GM10248 (cell line): ENCODE data around the gene MRPL14.

Experiments used
- CTCF ChIA-PET: fragments of 300-600 bp; sonication (Branson Sonifier 250); formaldehyde crosslinking; extraction: SDS; loops from one replicate; lab custom pipeline; 2021; ENCODE audit warnings: antibody characterized with exemption; lab: Yijun Ruan, JAX
- POLR2A ChIA-PET: fragments of 350-650 bp; sonication (Branson Sonifier 250); formaldehyde crosslinking; extraction: SDS; loops from one replicate; lab custom pipeline; 2020; ENCODE audit warnings: antibody characterized with exemption; lab: Yijun Ruan, JAX
- DNase-seq: peaks from one replicate; pipeline ENCODE4 v3.0.0; 2012; ENCODE audit errors: extremely low spot score
- TF ChIP-seq, protein P1 (sequence below): IDR thresholded peaks from 2 replicates; pipeline ENCODE4 v1.5.1; 2012; ENCODE audit warnings: mild to moderate bottlenecking, low read depth; ENCODE audit errors: extremely low read depth, missing control alignments, control extremely low read depth

MRPL14 gene

DNA sequence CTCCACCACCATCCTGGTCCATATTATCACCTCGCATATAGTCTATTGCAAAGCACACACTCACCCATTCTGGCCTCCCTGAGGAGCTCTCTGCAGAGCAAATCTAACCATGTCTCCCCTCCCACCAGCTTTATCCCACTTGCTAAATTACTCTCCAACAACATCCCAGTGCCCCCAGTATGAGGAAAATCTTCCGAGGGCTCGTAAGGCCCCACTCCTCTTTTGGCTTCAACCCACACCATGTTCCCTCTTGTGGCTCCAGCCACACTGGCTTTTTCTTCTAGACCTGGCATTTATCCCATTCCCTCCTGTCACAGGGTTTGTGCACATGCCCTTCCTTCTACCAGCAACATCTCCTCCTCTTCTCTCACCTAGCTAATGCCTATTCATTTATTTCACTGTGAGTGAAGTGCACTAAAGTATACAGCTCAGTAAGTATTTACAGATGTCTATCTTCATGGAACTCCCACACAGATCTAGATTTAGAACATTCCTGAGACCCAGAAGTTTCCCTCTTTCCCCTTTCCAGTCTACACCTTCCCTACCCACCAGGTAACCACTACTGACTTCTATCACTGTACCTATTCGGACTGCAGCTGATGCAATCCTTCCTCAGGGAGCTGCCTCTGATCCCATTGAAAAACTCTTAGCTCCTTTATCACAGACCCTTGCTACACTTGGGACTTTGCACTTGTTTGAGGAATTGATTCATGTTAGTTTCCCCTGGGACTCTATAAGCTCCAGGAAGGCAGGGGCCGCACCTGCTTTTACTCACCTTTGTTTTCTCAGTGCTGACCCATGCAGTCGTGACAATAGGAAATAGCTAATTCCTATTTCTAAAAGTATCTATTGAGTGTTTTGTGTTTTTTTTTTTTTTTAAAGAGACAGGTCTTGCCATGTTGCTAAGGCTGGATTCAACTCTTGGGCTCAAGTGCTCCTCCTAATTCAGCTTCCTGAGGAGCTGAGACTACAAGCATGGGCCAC is 15.5 kb downstream of the MRPL14 start:
- ChIA-PET CTCF (interaction anchor here (0.7 to 15.0 kb wide), 10 partner anchors 10 to 122 kb away, joined by 3 to 110 read pairs (median 6); no protein-coding TSS in a partner anchor), POLR2A (interaction anchor here (0.7 kb wide), 1 partner anchor 18 kb away, joined by 3 read pairs; no protein-coding TSS in a partner anchor)
- DNase-seq: no peak
- TF ChIP-seq, protein P1, sequence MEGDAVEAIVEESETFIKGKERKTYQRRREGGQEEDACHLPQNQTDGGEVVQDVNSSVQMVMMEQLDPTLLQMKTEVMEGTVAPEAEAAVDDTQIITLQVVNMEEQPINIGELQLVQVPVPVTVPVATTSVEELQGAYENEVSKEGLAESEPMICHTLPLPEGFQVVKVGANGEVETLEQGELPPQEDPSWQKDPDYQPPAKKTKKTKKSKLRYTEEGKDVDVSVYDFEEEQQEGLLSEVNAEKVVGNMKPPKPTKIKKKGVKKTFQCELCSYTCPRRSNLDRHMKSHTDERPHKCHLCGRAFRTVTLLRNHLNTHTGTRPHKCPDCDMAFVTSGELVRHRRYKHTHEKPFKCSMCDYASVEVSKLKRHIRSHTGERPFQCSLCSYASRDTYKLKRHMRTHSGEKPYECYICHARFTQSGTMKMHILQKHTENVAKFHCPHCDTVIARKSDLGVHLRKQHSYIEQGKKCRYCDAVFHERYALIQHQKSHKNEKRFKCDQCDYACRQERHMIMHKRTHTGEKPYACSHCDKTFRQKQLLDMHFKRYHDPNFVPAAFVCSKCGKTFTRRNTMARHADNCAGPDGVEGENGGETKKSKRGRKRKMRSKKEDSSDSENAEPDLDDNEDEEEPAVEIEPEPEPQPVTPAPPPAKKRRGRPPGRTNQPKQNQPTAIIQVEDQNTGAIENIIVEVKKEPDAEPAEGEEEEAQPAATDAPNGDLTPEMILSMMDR: no peak

DNA sequence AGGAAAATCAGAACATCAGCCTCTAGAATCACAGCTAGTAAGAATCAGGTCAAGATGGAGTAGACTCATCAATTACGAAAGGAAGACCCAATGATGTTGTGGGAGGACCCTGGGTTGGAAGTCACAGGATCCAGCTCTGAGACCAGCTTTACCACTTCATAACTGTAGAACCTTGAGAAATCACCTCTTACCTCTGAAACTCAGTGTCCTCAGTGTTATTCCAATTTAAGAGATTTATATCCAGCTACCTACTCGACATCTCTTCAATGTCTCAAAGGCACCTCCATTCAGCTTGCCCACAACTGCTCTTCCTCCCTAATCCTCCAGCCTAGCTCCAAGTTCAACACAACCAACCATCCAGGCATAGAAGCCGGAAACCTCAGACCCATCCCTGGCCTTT is 16.3 kb downstream of the MRPL14 start:
- TF ChIP-seq, protein P1: no peak
- CTCF ChIA-PET: interaction anchor here (0.7 to 15.0 kb wide), 7 partner anchors 13 to 123 kb away, joined by 3 to 110 read pairs (median 7); no protein-coding TSS in a partner anchor
- no peak for DNase-seq
- POLR2A ChIA-PET: no interaction called here

DNA sequence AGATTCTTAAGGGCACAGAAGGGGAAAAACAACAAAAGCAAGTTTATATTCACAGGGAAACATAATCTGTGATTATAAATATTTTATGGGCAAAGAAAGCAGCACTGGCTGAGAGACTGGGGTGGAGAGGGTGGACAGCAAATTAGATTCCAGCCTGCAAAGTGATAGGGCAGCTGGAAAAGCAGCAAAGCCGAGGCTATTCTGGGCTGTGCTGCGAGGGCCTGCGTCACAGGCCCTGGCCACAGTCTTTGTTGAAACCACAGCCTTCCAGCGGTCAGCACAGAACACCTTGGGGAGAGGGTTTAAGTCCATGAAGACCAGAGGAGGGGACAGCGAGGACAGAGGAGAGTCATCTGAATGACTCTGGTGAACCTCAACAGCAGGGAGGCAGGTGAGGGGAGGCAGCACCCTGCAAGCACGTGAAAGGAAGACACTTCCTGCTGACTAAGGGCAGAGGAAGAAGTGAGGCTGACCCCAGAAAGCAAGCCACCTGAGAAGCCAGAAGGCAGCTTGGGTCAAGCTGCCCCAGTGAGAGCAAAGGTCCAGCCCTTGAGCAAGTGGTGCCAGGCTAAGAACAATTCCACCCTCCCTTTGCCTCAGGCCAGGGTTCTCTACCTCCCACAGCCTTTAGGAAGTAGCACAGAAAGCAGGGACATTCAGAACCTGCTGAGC is 17.1 kb downstream of the MRPL14 start:
- DNase-seq: no peak
- TF ChIP-seq, protein P1: no peak
- ChIA-PET CTCF (interaction anchor here (0.9 to 15.0 kb wide), 7 partner anchors 8 to 446 kb away, joined by 3 to 110 read pairs (median 4); no protein-coding TSS in a partner anchor), POLR2A (no interaction called here)

DNA sequence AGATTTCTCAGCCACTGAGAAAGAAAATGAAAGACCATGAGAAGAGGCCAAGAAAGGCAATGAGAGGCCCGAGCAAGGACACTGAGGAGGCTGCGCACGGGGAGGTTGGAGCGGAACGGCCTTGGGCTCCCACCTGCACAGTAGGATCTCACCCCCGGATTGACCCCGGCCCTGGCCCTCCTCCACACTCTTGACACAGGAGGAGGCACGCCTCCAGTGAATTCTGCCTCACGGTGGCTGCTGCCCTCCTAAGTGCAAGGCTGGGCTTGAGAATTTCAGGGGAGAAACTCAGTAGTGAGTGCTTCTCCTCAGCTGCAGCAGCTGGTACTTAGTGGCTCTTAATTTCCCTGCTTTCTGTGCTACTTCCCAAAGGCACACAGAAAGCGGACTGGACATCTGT is 18.0 kb downstream of the MRPL14 start:
- no peak for DNase-seq
- POLR2A ChIA-PET: no interaction called here
- TF ChIP-seq, protein P1: no peak
- CTCF ChIA-PET: interaction anchor here (1.0 to 15.0 kb wide), 5 partner anchors 11 to 445 kb away, joined by 3 to 110 read pairs (median 4); no protein-coding TSS in a partner anchor

DNA sequence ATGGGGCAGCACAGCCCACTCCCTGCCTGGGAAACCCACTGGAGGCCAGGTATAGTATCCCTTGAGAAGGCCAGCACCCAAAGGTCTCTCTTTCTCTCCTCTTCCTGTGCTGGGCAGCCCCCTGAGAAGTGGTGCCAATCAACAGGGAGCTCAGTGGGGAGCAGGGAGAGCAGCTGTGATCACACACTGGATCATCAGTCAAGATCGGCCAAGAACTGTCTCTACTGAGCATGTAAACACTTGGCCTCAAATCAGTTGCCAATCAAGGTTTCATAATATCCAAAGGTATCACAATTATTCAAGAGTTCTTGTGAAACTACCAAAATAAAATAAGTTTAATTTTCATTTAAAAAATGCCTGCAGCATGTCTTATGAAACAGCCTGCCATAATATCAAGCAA is 18.8 kb downstream of the MRPL14 start:
- ChIA-PET POLR2A (no interaction called here), CTCF (interaction anchor here (1.4 to 15.0 kb wide), 2 partner anchors 10 to 30 kb away, joined by 4 to 110 read pairs; no protein-coding TSS in a partner anchor)
- DNase-seq: no peak
- TF ChIP-seq, protein P1: no peak

DNA sequence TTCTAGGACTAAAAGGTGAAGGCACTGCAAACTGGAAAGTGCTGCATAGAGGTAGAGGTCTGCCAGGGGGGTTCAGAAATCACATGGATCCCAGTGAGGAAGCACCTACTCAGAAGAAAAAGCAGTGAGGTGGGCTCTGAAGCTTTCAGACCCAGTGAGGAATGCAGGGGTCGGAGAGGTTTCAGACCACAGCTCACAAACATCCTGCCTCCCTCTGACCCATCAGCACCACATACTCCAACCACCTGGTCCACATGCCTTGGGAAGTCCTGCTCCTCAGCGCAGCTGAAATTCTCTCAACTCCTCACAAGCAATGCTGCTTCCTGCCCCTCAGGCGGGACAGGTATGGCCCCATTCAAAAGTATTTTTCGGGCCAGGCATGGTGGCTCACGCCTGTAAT is 20.2 kb downstream of the MRPL14 start:
- TF ChIP-seq, protein P1: no peak
- CTCF ChIA-PET: interaction anchor here (1.1 to 15.0 kb wide), 4 partner anchors 9 to 199 kb away, joined by 3 to 110 read pairs (median 4); no protein-coding TSS in a partner anchor
- DNase-seq: no peak
- POLR2A ChIA-PET: no interaction called here
